Loucy (cell line): ENCODE data around the gene SERBP1.

Source experiments
- H2AFZ ChIP-seq: fragments of 200-600 bp; sonication (generic); 2 replicates; pipeline ENCODE4 v1.6.0; 2016; ENCODE audit warnings: antibody characterized with exemption, mild to moderate bottlenecking, low read length, moderate library complexity
- H3F3A ChIP-seq: fragments of 200-600 bp; 2 replicates; pipeline ENCODE4 v1.6.0; 2016; ENCODE audit warnings: antibody characterized with exemption, low read depth, mild to moderate bottlenecking
- H3K27me3 ChIP-seq: fragments of 200-600 bp; sonication (generic); 2 replicates; pipeline ENCODE4 v1.6.1; 2014; ENCODE audit warnings: low read length, mild to moderate bottlenecking; ENCODE audit not compliant: insufficient read depth, poor library complexity, severe bottlenecking
- H3K36me3 ChIP-seq: fragments of 200-600 bp; sonication (generic); 2 replicates; pipeline ENCODE4 v1.6.1; 2016; ENCODE audit warnings: low read length; ENCODE audit not compliant: insufficient read depth
- H3K4me1 ChIP-seq: fragments of 200-600 bp; sonication (generic); 2 replicates; pipeline ENCODE4 v1.5.1; 2014; ENCODE audit warnings: low read length, mild to moderate bottlenecking; ENCODE audit not compliant: insufficient read depth, poor library complexity, severe bottlenecking
- H3K4me2 ChIP-seq: fragments of 200-600 bp; sonication (generic); 2 replicates; pipeline ENCODE4 v1.6.0; 2014; ENCODE audit warnings: antibody characterized with exemption, low read length, low read depth, mild to moderate bottlenecking; ENCODE audit not compliant: poor library complexity, severe bottlenecking
- H3K4me3 ChIP-seq: fragments of 200-600 bp; sonication (generic); 2 replicates; pipeline ENCODE4 v1.5.1; 2014; ENCODE audit warnings: low read length, mild to moderate bottlenecking, mixed read lengths; ENCODE audit not compliant: poor library complexity, severe bottlenecking
- H3K79me2 ChIP-seq: fragments of 200-600 bp; sonication (generic); 2 replicates; pipeline ENCODE4 v1.6.1; 2014; ENCODE audit warnings: low read length; ENCODE audit not compliant: insufficient read depth
- H3K9ac ChIP-seq: fragments of 200-600 bp; sonication (generic); 2 replicates; pipeline ENCODE4 v1.6.0; 2014; ENCODE audit warnings: mild to moderate bottlenecking, low read depth, low read length, moderate library complexity; ENCODE audit not compliant: poor library complexity, severe bottlenecking
- H3K9me2 ChIP-seq: fragments of 200-600 bp; sonication (generic); replicated peaks from 2 replicates; pipeline ENCODE4 v1.6.1; 2016; ENCODE audit warnings: low read depth, low read length, mixed read lengths
- H3K9me3 ChIP-seq: fragments of 200-600 bp; sonication (generic); 2 replicates; pipeline ENCODE4 v1.6.1; 2014; ENCODE audit warnings: mild to moderate bottlenecking, antibody characterized with exemption, low read length, low read depth; ENCODE audit not compliant: insufficient read depth
- H4K20me1 ChIP-seq: fragments of 200-600 bp; sonication (generic); 2 replicates; pipeline ENCODE4 v1.6.0; 2014; ENCODE audit warnings: antibody characterized with exemption, low read length, mild to moderate bottlenecking; ENCODE audit not compliant: insufficient read depth, poor library complexity, severe bottlenecking
- EZH2phosphoT487 ChIP-seq: fragments of 200-600 bp; IDR thresholded peaks from 2 replicates; pipeline ENCODE4 v1.6.1; 2018; ENCODE audit warnings: antibody characterized with exemption, mild to moderate bottlenecking, moderate library complexity, borderline replicate concordance
- TF ChIP-seq, protein P1 (sequence below): fragments of 200-600 bp; sonication (generic); conservative IDR thresholded peaks from 2 replicates; pipeline ENCODE4 v1.5.1; 2014; ENCODE audit warnings: mild to moderate bottlenecking, antibody characterized with exemption, low read length

SERBP1 gene

GRCh38 chr1:67372898-67373297, 57.3 kb downstream of the SERBP1 start:
- TF ChIP-seq EZH2phosphoT487: no peak
- TF ChIP-seq, protein P1, sequence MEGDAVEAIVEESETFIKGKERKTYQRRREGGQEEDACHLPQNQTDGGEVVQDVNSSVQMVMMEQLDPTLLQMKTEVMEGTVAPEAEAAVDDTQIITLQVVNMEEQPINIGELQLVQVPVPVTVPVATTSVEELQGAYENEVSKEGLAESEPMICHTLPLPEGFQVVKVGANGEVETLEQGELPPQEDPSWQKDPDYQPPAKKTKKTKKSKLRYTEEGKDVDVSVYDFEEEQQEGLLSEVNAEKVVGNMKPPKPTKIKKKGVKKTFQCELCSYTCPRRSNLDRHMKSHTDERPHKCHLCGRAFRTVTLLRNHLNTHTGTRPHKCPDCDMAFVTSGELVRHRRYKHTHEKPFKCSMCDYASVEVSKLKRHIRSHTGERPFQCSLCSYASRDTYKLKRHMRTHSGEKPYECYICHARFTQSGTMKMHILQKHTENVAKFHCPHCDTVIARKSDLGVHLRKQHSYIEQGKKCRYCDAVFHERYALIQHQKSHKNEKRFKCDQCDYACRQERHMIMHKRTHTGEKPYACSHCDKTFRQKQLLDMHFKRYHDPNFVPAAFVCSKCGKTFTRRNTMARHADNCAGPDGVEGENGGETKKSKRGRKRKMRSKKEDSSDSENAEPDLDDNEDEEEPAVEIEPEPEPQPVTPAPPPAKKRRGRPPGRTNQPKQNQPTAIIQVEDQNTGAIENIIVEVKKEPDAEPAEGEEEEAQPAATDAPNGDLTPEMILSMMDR: no peak
- H3K4me2 ChIP-seq: no peak overlapping the region
- H3K9me3 ChIP-seq: no peaks in the 10 kb centered on the region
- no peaks in the 10 kb centered on the region for H3K79me2 ChIP-seq
- no peaks in the 10 kb centered on the region for H4K20me1 ChIP-seq
- no peaks in the 10 kb centered on the region for H3K27me3 ChIP-seq
- no peaks in the 10 kb centered on the region for H3K9me2 ChIP-seq
- H3K9ac ChIP-seq: no peak overlapping the region
- H3F3A ChIP-seq: no peaks in the 10 kb centered on the region
- H3K36me3 ChIP-seq: no peaks in the 10 kb centered on the region
- H3K4me3 ChIP-seq: no peak overlapping the region
- no peak overlapping the region for H2AFZ ChIP-seq
- H3K4me1 ChIP-seq: peaks cover 15% of the 10 kb centered on the region

DNA sequence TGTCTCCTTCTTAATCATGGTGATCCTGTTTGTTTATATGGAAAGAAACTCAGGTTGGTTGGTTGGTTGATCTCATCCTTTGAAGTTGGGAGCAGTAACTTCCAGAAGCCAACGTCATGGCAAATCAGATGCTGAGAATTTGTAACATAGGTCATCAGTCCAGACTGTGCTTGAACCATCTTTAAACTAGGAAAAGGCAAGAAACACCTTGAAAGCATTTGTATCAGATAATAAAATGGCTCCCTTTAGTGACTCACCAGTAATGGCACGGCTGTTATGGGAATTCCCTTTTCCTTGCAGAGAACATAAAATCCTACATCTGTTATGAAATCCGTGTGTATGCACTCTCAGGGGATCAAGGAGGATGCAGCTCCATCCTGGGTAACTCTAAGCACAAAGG, 58.1 kb downstream of the SERBP1 start:
- Histone ChIP-seq H3K4me3 (no peak overlapping the region), H3K4me1 (peaks cover 11% of the 10 kb centered on the region), H2AFZ (no peak overlapping the region), H3K4me2 (no peak overlapping the region), H3K36me3 (no peaks in the 10 kb centered on the region), H3K27me3 (no peaks in the 10 kb centered on the region), H3K9me2 (no peaks in the 10 kb centered on the region), H3K9ac (no peak overlapping the region), H3K79me2 (no peaks in the 10 kb centered on the region), H3K9me3 (no peaks in the 10 kb centered on the region), H4K20me1 (no peaks in the 10 kb centered on the region), H3F3A (no peaks in the 10 kb centered on the region)
- no peak for TF ChIP-seq EZH2phosphoT487
- TF ChIP-seq, protein P1: no peak

GRCh38 chr1:67371681-67372080, 58.5 kb downstream of the SERBP1 start:
- Histone ChIP-seq H3K4me3 (no peak overlapping the region), H3K9me2 (no peaks in the 10 kb centered on the region), H3K4me1 (peaks cover 7% of the 10 kb centered on the region), H3K36me3 (no peaks in the 10 kb centered on the region), H3F3A (no peaks in the 10 kb centered on the region), H3K4me2 (no peak overlapping the region), H3K9ac (no peak overlapping the region), H3K27me3 (no peaks in the 10 kb centered on the region), H3K79me2 (no peaks in the 10 kb centered on the region), H4K20me1 (no peaks in the 10 kb centered on the region), H3K9me3 (no peaks in the 10 kb centered on the region), H2AFZ (no peak overlapping the region)
- TF ChIP-seq, protein P1: no peak
